Activated CD4-positive, alpha-beta T cell treated with anti-CD3 and anti-CD28 coated beads, Interleukin-2, amount 50 U/mL, for 16 hours (primary cell): Measurements from ENCODE around the gene CAP2.

ENCODE experiments used
- DNase-seq: peaks from one replicate; pipeline ENCODE4 v3.0.0-alpha.2; 2020

Gene CAP2

DNA sequence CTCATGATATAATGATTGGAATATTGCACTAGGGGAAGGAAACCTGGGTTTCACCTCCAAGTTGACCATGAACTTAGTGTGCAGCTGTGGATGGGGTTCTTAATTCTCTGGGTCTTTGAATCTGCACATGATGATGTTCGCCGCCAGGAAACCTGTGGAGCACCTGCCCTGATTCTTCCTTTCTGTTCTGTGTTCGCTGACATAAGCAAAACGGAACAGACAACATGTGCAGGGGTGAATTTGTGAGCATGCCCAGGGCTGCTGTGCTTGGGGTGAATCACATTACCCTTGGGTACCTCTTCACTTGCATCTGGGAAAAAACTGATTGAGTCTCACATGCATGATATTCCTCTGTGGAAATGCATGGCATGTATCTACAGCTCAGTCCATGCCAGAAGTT is 48.8 kb downstream of the CAP2 start:
- DNase-seq: no peak

DNA sequence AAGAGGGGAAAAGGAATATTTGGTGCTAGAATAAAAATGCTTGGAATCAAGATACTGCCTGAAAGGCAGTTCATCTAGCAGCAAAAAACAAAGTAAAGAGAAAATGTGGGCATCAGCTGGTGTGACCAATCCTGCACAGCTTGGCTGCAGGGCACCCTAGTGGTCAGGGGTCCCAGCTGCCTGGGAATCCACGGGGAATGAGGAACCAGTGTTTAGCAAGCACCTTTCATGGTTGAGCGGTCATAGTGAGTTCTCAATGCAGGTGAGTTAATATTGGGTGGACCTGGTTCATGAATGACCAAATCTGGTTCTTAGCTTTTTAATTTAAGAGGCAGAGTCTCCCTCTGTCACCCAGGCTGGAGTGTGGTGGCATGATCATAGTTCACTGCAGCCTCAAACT is 53.3 kb downstream of the CAP2 start:
- DNase-seq: no peak

DNA sequence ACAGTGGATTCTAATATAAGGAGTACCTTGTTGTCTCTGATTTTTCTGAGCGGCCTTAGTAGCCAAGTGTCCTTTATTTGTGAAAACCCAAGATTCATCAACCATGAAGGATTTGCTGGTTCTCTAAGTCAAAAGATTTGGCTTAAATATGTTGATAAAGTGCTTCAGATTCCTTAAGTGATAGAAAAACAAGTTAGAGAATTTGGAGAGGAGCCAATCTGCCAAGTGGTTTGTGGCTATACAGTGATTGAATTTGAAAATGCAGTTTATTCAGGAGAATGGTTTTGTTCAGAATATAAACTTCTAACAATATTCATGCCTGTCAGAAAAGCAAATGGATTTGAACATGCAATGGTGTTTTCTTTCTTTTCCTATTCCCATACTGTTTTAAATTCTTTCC is 54.8 kb downstream of the CAP2 start:
- no peak for DNase-seq

DNA sequence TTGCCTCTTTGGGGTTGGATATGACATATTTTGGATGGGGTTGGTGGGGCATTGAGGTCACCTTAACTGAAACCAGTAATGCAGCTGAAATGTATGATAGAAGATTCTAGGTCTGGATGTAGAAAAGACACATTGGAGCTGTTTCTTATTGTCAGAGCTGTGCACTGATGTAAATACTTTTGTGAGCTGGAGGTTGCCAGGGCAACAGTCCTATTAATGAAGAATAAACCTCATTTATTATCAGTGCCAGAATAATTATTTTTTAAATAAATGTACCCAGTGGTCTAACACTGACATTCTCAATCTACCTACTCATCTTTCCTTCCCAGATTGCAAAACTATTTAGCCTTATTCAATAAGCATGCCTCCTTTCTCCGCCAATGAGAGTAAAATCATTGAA is 57.0 kb downstream of the CAP2 start:
- DNase-seq: no peak

DNA sequence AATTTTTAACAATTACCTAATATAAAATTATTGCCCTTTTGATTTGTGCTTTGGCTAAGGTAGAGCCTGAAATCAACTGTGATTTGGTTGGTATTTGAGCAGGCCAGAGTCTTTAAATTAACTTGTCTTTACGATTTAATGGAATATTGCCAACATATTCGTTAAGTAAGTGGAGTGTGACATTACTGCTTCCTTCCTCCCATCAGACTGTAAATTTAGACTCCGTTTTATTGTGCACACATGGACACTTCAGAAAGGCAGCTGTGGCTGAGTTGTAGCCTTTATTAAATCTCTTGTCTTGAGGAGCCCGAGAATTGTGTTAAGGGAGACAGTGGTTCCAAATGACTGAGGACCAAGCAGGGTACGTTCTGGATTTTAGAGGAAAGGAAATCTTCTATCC is 57.4 kb downstream of the CAP2 start:
- DNase-seq: no peak

DNA sequence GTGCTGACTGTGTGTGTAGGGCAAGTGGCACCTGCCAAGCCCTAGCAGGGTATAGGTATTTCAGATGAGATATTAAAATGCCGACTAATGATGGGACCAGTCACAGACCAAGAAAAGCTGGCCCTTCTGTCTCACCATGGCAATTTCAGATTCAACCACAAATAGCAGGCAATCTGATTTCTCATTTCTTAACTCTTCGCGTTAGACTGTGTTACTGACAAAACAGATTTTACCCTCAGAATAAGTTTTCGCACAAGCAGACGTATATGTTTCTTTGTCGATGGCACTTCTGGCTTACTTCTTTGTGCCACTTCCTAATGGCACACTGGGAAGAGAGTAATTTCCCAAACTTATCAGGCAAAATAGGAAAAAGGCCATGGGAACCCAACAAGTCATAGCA is 58.7 kb downstream of the CAP2 start:
- no peak for DNase-seq

DNA sequence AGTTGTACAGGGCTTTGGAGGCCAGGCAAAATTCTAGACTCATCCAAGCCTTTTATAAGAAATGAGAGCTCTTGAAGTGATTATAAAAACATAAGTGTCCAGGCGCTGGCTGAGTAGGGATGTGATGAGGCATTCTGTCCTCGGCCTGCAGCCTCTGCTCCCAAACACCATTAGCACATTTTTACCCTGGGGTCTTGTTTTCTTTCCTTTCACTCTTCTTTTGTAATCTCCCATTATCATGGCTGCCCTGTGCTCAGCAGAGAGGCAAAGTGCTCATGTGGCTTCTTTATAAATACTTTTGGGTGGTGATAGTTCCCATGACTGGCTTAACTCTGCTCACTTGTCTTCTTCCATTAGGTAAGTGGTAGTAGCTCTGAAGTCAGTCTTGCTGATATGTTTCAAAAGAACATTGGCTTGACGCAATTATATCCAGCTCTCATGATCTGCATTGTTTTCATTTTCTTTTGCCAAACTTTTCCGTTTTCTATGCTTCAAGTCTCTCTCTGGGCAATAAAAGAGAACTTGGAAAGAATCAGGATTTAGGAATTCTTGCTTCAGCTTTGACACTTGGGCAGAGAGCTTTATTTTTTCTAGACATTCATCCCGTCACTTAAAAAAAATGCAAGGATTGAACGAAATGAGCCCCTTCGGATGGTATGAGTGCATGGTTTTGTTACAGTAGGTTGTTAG is 61.1 kb downstream of the CAP2 start:
- DNase-seq: no peak

DNA sequence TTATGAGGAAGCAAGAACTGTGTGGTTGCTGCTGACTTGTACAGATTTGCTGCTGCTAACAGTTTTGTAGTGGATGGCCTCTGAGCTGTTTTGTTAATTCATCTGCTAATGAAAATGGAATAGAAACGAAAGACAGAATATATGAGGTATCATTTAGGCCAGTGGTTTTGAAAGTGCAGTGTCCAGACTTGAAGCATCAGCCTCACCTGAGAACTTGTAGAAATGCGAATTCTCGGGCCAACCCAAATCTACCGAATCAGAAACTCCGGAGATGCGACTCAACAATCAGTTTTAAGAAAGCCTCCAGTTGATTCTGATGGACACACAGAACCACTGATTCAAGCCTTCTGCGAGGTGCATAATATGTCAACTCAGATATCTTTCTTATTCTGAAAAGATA is 62.5 kb downstream of the CAP2 start:
- no peak for DNase-seq

DNA sequence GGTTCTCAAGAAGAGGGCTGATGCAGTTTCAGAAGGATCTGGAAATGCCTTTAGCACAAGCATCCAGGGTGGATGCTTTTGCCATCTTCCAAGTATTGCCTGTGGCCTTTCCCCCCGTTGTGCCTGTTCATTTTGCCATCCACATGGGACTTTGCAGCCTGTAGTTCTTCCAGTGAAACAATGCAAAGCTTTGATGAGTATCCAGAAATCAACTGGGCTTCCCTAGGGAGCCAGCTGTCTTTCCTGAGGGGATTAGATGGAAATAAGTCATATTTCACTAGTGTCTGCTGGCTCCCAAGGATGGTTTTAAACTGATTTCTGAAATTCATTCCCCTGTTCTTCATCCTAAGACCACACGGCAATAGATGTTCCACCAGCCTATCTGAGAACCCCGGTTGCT is 63.3 kb downstream of the CAP2 start:
- no peak for DNase-seq

DNA sequence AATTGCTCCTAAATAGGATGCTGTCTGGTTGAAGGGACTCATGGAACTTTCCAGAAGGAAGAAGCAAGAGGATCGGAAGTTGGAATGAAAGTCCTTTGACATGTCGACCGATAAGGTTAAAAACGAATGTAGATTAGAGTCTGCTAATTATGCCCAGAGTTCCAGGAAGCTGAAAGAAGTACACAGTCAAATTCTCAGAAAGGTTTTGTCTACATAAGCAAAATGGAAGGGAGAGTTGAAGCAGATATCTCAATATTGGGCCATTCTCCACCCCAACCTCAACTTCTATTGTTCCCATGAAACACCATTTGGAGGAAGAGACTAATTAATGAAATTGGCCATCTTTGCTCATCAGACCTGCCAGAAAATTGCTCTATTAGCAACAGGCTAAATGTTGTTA is 64.0 kb downstream of the CAP2 start:
- DNase-seq: no peak

DNA sequence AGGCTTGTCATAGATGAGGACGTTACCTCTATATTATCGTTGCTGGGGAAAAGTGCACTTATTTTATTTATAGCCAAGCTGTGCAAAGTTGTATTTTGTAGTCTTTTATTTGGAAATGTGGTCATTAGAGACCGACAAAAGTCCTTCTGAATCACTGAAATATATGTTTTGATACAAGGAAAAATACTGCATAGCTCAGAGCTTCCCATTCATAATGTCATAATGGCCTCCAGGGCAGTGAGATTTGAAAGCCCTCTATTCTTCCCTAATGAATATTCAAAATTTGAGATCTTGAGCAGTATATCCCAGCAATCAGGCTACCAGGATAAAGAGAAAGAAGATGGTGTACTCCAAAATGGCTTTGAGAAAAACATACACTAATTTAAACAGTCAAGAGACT is 64.6 kb downstream of the CAP2 start:
- DNase-seq: no peak

DNA sequence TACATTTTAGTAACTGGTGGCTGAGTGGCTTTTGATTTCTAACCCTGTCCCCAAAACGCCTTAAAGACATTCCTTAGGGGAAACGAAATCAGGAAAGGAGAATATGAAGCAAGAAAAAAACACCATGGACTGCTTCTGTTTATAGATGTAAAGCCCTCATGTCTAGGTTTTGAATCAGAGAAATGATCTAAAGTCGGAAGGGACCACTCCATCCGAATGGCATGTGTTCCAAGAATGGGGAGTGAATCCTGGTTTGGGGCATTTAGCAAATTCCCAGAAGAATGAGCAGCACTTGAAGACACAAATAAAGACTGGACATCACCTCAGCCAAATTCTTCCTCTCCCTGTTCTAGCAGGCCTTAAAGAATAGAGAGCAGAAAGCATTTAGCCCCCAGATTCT is 65.6 kb downstream of the CAP2 start:
- no peak for DNase-seq

DNA sequence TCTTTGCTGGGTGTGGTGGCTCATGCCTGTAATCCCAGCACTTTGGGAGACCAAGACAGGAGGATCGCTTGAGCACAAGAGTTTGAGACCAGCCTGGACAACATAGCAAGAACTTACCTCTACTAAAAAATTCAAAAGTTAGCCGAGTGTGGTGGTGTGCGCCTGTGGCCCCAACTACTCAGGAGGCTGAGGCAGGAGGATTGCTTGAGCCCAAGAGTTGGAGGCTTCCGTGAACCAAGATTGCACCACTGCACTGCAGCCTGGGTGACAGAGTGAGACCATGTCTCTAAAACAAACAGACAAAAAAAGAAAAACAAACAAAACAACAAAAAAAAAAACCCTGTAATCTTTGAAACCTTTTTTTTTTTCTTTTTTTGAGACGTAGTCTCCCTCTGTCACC is 67.5 kb downstream of the CAP2 start:
- DNase-seq: no peak

DNA sequence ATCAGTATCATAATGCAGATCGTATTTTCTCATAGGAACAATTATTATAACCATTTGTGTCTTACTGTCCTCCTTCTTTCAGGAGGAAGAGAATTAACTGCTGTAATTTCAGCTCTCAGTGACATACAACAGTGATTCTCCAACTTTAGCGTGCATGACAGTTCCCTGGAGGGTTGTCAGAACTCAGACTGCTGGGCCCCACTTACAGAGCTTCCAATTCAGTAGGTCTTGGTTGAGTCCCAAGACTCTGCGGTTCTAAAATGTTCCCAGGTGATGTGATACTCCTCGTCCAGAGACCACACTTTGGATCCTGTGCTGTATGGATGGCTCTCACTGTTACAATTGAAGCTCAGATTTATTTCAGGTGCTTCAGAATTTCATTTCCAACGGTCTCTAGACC is 72.8 kb downstream of the CAP2 start:
- DNase-seq: no peak

DNA sequence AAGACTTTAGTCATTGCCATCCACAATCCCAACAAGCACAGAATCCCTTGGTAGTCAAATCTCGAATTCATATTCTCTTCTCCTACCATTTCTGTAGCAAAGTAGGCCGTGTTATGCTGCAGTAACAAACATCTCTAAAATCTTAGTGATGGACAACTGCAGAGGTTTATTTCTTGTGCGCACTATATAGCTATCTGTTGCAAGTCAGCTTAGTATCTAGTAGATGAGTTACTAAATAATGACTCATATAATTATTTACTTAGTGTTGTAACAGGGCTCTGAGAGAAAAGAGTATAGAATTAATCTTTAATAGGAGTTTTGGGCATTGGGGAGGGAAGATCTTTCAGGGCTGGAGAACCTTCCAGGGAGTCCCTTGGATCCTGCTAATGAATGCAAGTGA is 73.3 kb downstream of the CAP2 start:
- no peak for DNase-seq

DNA sequence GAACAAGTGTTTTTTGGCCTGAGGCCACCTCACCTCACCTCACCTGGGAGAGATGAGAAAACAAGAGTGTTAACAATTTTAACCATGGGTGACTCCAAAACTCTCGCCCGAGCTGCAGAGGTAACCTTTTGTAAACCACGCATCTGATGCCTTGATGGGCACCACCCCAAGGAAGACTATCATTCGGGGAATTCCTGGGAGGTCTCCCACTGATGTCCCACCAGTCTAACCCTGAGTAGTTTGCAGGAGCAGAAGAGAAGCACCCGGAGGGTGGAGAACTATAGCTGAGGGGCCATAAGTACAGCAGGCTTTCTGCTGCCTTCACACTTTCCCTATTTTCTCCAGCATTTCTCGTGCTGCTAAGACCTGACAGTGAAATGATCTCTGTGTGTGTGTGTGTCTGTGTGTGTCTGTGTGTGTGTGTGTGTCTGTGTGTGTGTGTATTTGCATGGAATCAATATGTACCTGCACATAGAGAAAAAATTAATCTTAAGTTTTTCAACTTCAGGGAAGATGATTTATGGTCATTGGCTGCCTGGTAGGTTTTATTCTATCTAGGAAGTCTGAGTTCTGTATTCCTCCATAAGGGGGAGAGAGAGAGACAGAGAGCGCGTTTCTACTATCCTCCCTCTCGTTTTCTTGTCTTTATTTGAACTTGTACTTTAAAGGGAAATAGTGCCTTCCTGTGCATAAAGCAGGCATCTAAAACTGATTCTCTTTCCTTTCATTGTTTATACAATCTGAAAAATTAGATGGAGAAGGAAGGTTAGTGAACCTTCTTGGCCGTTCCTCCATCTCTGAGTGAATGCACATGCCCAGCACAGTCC is 75.8 kb downstream of the CAP2 start:
- DNase-seq: no peak

DNA sequence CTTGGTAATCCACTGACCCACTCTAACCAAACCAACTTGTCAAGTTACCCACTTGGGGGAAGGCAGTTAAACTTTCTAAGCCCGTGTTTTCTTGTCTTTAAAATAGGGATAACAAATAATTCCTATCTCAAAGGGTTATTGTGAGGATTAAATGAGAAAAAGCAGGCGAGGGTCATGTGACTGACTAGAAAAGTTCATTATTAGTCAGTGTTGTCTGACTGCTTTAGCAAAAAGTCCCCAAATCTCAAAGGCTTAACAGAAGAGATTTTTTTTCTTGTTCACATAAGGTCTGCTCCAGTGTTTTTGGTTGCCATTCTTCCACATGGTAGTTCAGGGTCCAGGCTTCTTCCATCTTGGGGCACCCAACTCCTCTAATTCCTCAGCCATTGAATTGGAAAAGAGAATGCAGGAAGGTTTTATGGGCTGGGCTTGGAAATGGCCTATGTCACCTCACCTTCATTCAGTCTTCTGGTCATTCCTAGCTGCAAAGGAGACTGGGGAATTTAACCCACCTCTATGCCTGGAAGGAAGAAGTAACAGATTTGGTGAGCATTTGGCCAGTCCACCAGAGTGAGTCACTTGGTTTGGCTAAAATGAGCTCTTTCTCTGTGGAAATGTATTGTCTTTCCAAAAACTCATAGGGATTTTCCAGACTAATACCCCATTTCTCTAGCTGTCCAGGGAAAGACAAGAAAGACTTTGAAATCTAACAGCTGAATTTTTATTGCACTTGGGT is 77.0 kb downstream of the CAP2 start:
- no peak for DNase-seq

DNA sequence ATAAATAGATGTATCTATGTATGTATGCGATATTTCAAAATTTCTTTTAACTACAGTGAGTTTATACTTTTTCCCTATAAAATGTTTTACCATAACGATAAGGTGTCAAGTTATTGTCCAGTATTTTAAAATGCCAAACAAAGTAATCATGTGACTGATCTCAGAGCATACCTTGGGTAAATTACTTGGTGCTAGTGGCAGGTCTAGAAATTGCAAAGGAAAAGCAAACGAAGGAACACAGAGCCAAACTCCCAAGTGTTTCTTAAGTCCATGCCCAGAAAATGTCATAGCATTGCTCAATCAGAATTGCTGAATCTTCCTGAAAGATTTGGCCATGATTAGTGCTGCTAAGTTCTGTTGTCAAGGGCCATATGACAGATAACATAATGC is 77.5 kb downstream of the CAP2 start:
- no peak for DNase-seq

DNA sequence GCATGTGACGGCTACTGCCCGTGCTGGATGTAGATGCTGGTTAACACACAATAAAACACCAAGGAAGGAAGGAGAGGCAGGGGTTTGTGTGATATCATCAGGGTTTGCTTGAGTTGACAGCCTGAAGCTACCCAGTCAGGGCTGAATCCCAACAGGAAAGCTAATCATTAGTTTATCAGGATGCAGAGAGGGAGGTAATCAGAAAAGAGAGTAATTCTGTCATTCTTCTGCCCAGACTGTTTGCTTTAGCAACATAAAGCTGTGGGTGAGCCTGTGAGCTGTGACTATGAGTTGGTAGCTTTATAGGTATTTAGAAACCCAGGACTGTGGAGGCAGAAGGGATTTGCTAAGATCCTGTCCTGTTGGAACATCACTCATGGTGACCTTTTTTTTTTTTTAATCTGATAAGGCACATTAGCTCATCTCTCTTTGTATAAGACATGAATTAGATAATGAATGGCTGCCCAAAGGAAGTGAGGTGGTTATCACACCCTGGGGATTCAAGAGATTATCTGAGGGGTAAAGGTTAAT is 79.3 kb downstream of the CAP2 start:
- DNase-seq: no peak

DNA sequence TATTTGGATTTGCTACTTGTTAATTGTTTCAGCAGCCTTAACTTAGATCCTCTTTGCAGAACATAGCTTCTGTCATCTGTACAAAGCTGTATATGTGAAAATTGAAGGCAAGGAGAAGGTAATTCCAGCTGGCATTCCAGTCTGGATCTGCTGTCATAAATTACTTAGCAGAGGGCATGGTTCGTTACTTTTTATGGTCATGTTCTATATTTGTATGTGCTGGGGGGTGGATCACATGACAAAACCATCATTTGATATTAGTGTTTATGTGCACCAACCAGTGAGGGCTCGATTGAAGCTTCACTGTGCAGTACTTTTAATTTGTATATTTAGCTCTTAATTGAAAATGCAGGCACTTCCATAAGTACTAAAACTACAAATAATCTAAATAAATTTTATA is 80.2 kb downstream of the CAP2 start:
- DNase-seq: no peak

DNA sequence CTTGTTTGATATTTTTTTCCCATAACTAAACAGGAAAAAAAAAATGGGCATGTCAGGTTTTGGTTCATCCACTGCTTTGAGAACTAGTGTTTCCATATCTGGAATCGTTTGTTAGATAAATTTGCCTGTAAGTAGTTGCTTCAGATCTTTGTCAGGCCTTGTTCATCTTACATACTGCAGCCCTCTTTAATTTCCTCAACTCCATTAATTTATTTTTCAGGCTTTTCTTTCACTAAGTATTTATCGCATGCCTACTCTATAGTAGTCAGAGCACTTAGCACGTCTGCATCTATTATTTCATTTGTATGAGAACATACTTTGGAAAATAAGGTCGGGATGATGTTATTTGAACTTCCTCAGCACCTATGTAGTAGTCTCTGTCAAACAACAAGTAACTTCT is 80.9 kb downstream of the CAP2 start:
- no peak for DNase-seq

DNA sequence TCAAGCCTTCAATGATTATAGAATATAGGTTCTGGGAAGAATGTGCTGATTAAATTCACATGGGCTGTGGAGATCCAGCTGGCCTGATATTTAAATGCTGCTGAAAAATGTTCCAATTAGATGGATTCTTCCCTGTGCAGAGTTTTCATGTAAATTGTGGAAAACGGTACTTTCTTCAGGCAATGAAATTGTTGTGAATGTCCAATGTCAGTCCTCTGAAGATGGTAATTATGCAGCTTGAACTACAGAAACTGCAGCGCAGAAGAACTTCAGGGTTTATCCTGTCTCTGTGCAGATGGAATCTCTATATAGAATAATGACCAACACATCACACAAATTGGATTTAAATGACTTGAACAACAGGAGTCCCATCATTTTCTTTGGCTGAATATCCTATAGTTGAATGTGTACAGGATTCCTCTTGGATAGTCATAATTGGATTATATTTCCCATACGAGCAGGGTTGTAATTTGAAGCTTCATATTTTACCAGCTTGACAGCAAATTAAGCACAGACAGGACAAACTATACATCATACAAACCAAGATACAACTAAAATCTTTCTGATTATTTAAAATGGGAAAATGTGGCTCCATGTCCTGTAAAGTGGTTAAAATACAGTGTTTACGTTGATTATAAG is 82.3 kb downstream of the CAP2 start:
- DNase-seq: no peak

DNA sequence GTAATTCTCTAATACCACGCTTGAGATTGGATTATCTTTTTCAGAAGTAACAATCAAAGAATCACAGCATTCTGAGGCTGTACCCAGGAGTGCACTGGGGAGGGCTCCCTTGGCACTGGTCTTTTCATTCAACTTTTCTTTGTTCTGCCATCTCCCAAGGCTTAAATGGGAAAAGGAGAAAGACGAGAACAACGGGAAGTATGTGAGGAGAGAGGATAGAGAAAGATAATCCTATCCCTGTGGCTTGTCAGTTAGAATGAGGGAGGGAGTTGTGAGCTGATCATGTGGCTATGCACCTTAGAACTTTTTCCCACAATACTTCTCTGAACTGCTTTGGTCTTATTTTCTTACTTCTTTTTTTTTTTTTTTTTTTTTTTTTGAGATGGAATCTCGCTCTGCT is 83.1 kb downstream of the CAP2 start:
- DNase-seq: no peak
